ENCODE data around the gene KDM3B. TPM values are rescaled to one million over a fixed set of nuclear protein-coding genes. Genes with fewer than 3 reads are reported as not detected.

KDM3B gene
- total RNA-seq, 1 experiment from 2014 or later, result 24.0 TPM

- no peak for DNase-seq (ENCODE audit: low read depth)
These were observed 5.6 kb upstream of the KDM3B start for GRCh38 chr5:138346889-138347288.

- DNase-seq (ENCODE audit: low read depth), result no peak
These were observed 2.5 kb upstream of the KDM3B start for GRCh38 chr5:138349852-138350562.

GRCh38 chr5:138350563-138350890 lies 2.0 kb upstream of the KDM3B start:
- no peak for DNase-seq (ENCODE audit: low read depth)

- peak; percentile 60 for DNase-seq (ENCODE audit: low read depth)
These were observed 1.4 kb upstream of the KDM3B start for GRCh38 chr5:138351056-138351455.

GRCh38 chr5:138351517-138351916 lies 968 bp upstream of the KDM3B start:
- no peak for DNase-seq (ENCODE audit: low read depth)

GRCh38 chr5:138352722-138353559 lies 456 bp downstream of the KDM3B start:
- peak; percentile 60 for DNase-seq (ENCODE audit: low read depth)

GRCh38 chr5:138353560-138354080 lies 1.1 kb downstream of the KDM3B start:
- no peak for DNase-seq (ENCODE audit: low read depth)

GRCh38 chr5:138354387-138354786 lies 1.9 kb downstream of the KDM3B start:
- no peak for DNase-seq (ENCODE audit: low read depth)

GRCh38 chr5:138354926-138355378 lies 2.5 kb downstream of the KDM3B start:
- DNase-seq (ENCODE audit: low read depth), result peak; percentile 85

GRCh38 chr5:138359621-138360020 lies 7.1 kb downstream of the KDM3B start:
- no peak for DNase-seq (ENCODE audit: low read depth)

GRCh38 chr5:138360941-138361452 lies 8.5 kb downstream of the KDM3B start:
- no peak for DNase-seq (ENCODE audit: low read depth)

- DNase-seq (ENCODE audit: low read depth), result no peak
These were observed 12.1 kb downstream of the KDM3B start for GRCh38 chr5:138364576-138364975.

GRCh38 chr5:138366632-138367382 lies 14.3 kb downstream of the KDM3B start:
- DNase-seq (ENCODE audit: low read depth), result no peak

GRCh38 chr5:138369261-138369660 lies 16.8 kb downstream of the KDM3B start:
- DNase-seq (ENCODE audit: low read depth), result no peak

GRCh38 chr5:138369706-138370105 lies 17.2 kb downstream of the KDM3B start:
- no peak for DNase-seq (ENCODE audit: low read depth)

GRCh38 chr5:138370537-138370936 lies 18.1 kb downstream of the KDM3B start:
- no peak for DNase-seq (ENCODE audit: low read depth)

GRCh38 chr5:138371454-138371853 lies 19.0 kb downstream of the KDM3B start:
- no peak for DNase-seq (ENCODE audit: low read depth)

GRCh38 chr5:138372225-138372624 lies 19.7 kb downstream of the KDM3B start:
- no peak for DNase-seq (ENCODE audit: low read depth)

- no peak for DNase-seq (ENCODE audit: low read depth)
These were observed 20.2 kb downstream of the KDM3B start for GRCh38 chr5:138372653-138373052.

- no peak for DNase-seq (ENCODE audit: low read depth)
These were observed 29.9 kb downstream of the KDM3B start for GRCh38 chr5:138382347-138382746.

- no peak for DNase-seq (ENCODE audit: low read depth)
These were observed 33.2 kb downstream of the KDM3B start for GRCh38 chr5:138385660-138386059.

GRCh38 chr5:138386290-138386689 lies 33.8 kb downstream of the KDM3B start:
- DNase-seq (ENCODE audit: low read depth), result no peak
